Lung (tissue), 12 donors: ENCODE data around the gene RUFY2. TPM values are rescaled to one million over a fixed set of nuclear protein-coding genes. Genes with fewer than 3 reads are reported as not detected.

ENCODE experiments used
- ATAC-seq: fragments of 200-7000 bp; cut with Tn5 transposase; one replicate; pipeline ENCODE4 v1.9.1; 2020; ENCODE audit warnings: moderate number of reproducible peaks; ENCODE audit not compliant: insufficient read depth, low FRiP score
- DNase-seq, 3 donors: peaks; one replicate each; pipeline ENCODE4 v3.0.0-alpha.2; 2013 to 2017
- H3K27ac ChIP-seq, 2 donors: one replicate each; pipeline ENCODE4 v1.5.1; 2013; ENCODE audit warnings: mild to moderate bottlenecking in 2 of 2, moderate library complexity in 2 of 2, control low read depth in 1 of 2, inconsistent platforms in 1 of 2, low read depth in 1 of 2, low read length in 1 of 2
- H3K27me3 ChIP-seq, 3 donors: one replicate each; pipeline ENCODE4 v1.5.1; 2013; ENCODE audit warnings: low read length in 2 of 3; ENCODE audit not compliant: control insufficient read depth in 3 of 3, insufficient read depth in 3 of 3
- H3K36me3 ChIP-seq, 4 donors: one replicate each; pipeline ENCODE4 v1.5.1; 2013; ENCODE audit warnings: low read length in 4 of 4, mild to moderate bottlenecking in 1 of 4, moderate library complexity in 1 of 4; ENCODE audit not compliant: control insufficient read depth in 4 of 4, insufficient read depth in 4 of 4
- H3K4me1 ChIP-seq, 5 donors: one replicate each; pipeline ENCODE4 v1.5.1; 2013; ENCODE audit warnings: low read length in 5 of 5, mild to moderate bottlenecking in 2 of 5, moderate library complexity in 1 of 5; ENCODE audit not compliant: control insufficient read depth in 5 of 5, insufficient read depth in 5 of 5
- H3K4me3 ChIP-seq: one replicate; pipeline ENCODE4 v1.5.1; 2013; ENCODE audit warnings: mild to moderate bottlenecking, control low read depth, moderate library complexity
- H3K9ac ChIP-seq, 2 donors: one replicate each; pipeline ENCODE4 v1.5.1; 2013; ENCODE audit warnings: low read length in 2 of 2, control low read depth in 1 of 2; ENCODE audit not compliant: insufficient read depth in 1 of 2
- H3K9me3 ChIP-seq, 4 donors: one replicate each; pipeline ENCODE4 v1.5.1; 2013; ENCODE audit warnings: low read length in 3 of 4, mild to moderate bottlenecking in 1 of 4, moderate library complexity in 1 of 4; ENCODE audit not compliant: control insufficient read depth in 4 of 4, insufficient read depth in 3 of 4
- CTCF ChIP-seq: IDR thresholded peaks from 2 replicates; pipeline ENCODE4 v1.5.1; 2012; ENCODE audit warnings: mild to moderate bottlenecking; ENCODE audit errors: control extremely low read depth, extremely low read depth
- WGBS, 2 donors: extraction: QIAGEN DNeasy Blood & Tissue Kit; methylation state at CpG; one replicate each; pipeline ENCODE4 v1.1.7; 2013; 5-methylcytosine and 5-hydroxymethylcytosine counted together
- polyA plus RNA-seq, 2 donors: library from polyadenylated mRNA; stranded (reverse); fragments of 200-250 nt; gene quantifications; one replicate each; pipeline ENCODE4 v1.2.1, GENCODE V29; 2013
- total RNA-seq, 2 donors: library from RNA; depleted of rRNA in 1 of 2; stranded (reverse); fragments of >200 nt in 1 of 2; gene quantifications; one replicate each; pipeline ENCODE4 v1.2.1, GENCODE V29; 2014 to 2021
- donor health status: control.
- donor health status: control.
- donor health status: Bipolar disorder and iron deficiency.
- donor health status: healthy.
- donor health status: DM: yes; HTN: yes; CAD: no.

The RUFY2 gene
- total and polyA plus RNA-seq, 4 donors = 4.2 to 55.3 (median 13.4) TPM

GRCh38 chr10:68364101-68364886, 42.8 kb downstream of the RUFY2 start:
- 93% methylated on average over 3 of the region's 3 CpGs for WGBS, 2 donors
- TF ChIP-seq CTCF = no peak
- H3K36me3 ChIP-seq = peaks cover 9 to 26% (median 11%) of the 10 kb centered on the region in 4 donors
- H3K4me3 ChIP-seq = no peak overlapping the region
- no peak overlapping the region for H3K27ac ChIP-seq
- no peaks in the 10 kb centered on the region for H3K27me3 ChIP-seq
- no peak overlapping the region for H3K9ac ChIP-seq
- DNase-seq = no peak
- no peaks in the 10 kb centered on the region for H3K9me3 ChIP-seq
- no peaks in the 10 kb centered on the region for H3K4me1 ChIP-seq
- no peak for ATAC-seq

GRCh38 chr10:68362590-68362989, 44.5 kb downstream of the RUFY2 start:
- Histone ChIP-seq H3K4me1 (no peaks in the 10 kb centered on the region), H3K9me3 (no peaks in the 10 kb centered on the region), H3K4me3 (no peak overlapping the region), H3K36me3 (peaks cover 9 to 34% (median 15%) of the 10 kb centered on the region in 4 donors), H3K27ac (no peak overlapping the region), H3K9ac (no peak overlapping the region), H3K27me3 (no peaks in the 10 kb centered on the region)
- TF ChIP-seq CTCF = no peak
- WGBS, 2 donors = 77 to 85% methylated on average over 3 of the region's 3 CpGs
- DNase-seq (no peak), ATAC-seq (no peak)

GRCh38 chr10:68359189-68359588, 47.9 kb downstream of the RUFY2 start:
- DNase-seq = no peak
- 97% methylated on average over 6 of the region's 6 CpGs for WGBS, 2 donors
- ATAC-seq = no peak
- Histone ChIP-seq H3K4me1 (no peaks in the 10 kb centered on the region), H3K9me3 (no peaks in the 10 kb centered on the region), H3K4me3 (no peak overlapping the region), H3K27ac (no peak overlapping the region), H3K27me3 (no peaks in the 10 kb centered on the region), H3K9ac (no peak overlapping the region), H3K36me3 (peaks cover 15 to 36% (median 20%) of the 10 kb centered on the region in 4 donors)
- no peak for TF ChIP-seq CTCF

GRCh38 chr10:68353537-68353936, 53.5 kb downstream of the RUFY2 start:
- H3K27ac ChIP-seq = no peak overlapping the region
- WGBS, 2 donors = 96 to 98% methylated on average over 2 of the region's 2 CpGs
- no peak overlapping the region for H3K9ac ChIP-seq
- no peaks in the 10 kb centered on the region for H3K27me3 ChIP-seq
- no peaks in the 10 kb centered on the region for H3K4me1 ChIP-seq
- no peaks in the 10 kb centered on the region for H3K9me3 ChIP-seq
- no peak for DNase-seq
- no peak for ATAC-seq
- no peak for TF ChIP-seq CTCF
- H3K36me3 ChIP-seq = peaks cover 12 to 24% (median 18%) of the 10 kb centered on the region in 4 donors
- H3K4me3 ChIP-seq = no peak overlapping the region
